GM13977 (cell line): ENCODE data around the gene SPAG7.

Experiments
- DNase-seq: peaks from one replicate; pipeline ENCODE4 v3.0.0; 2012; ENCODE audit warnings: low spot score
- CTCF ChIP-seq: IDR thresholded peaks from 2 replicates; pipeline ENCODE4 v1.5.1; 2012; ENCODE audit warnings: mild to moderate bottlenecking, control low read depth; ENCODE audit not compliant: insufficient read depth; ENCODE audit errors: extremely low read depth, missing control alignments
- in situ Hi-C: fragments of 300-500 bp; cut with MboI; formaldehyde crosslinking; loops from one replicate; pipeline ENCODE4 v1.12.0; 2022; ENCODE audit warnings: low sequenced_read_pairs, low pct_unique_long_range_greater_than_20kb, mixed read lengths, inconsistent platforms; ENCODE audit not compliant: unreplicated experiment

Gene SPAG7

GRCh38 chr17:4959261-4959965 lies 8.2 kb downstream of the SPAG7 start:
- in situ Hi-C loops = no loop called here
- DNase-seq = no peak
- TF ChIP-seq CTCF = no peak

GRCh38 chr17:4958102-4958501 lies 9.5 kb downstream of the SPAG7 start:
- in situ Hi-C loops = no loop called here
- TF ChIP-seq CTCF = no peak
- DNase-seq = no peak

- DNase-seq = no peak
- in situ Hi-C loops = no loop called here
These were observed 11.0 kb downstream of the SPAG7 start for GRCh38 chr17:4956493-4957061.

GRCh38 chr17:4955091-4955490 lies 12.5 kb downstream of the SPAG7 start:
- in situ Hi-C loops = no loop called here
- no peak for DNase-seq
- no peak for TF ChIP-seq CTCF

More at GRCh38 chr17:4956493-4957061, 11.0 kb downstream of the SPAG7 start:
- peak; percentile 52 for TF ChIP-seq CTCF

GRCh38 chr17:4953451-4953961 lies 14.1 kb downstream of the SPAG7 start:
- DNase-seq = no peak
- TF ChIP-seq CTCF = no peak
- in situ Hi-C loops = no loop called here

- DNase-seq = no peak
- no peak for TF ChIP-seq CTCF
- in situ Hi-C loops = no loop called here
These were observed 16.1 kb downstream of the SPAG7 start for GRCh38 chr17:4951486-4951885.
